ENCODE data around the gene P2RY12.

GRCh38 chr3:151305775-151306151 is 78.8 kb downstream of the P2RY12 start:
- TF ChIP-seq CTCF (IDR thresholded peaks at IDR 0.05) (no peak), POLR2A (IDR thresholded peaks at IDR 0.05) (no peak)
